GM19240 (cell line): Measurements from ENCODE around the gene P3H1.
"Not testable (repeated sequence)": the region's sequence is repeated elsewhere in the genome, so short reads cannot be mapped to it uniquely, and the experiment has no call there.

Experiments used
- DNase-seq: peaks from one replicate; pipeline ENCODE4 v3.0.0; 2011; ENCODE audit warnings: low spot score; ENCODE audit not compliant: insufficient read length

Gene P3H1, protein sequence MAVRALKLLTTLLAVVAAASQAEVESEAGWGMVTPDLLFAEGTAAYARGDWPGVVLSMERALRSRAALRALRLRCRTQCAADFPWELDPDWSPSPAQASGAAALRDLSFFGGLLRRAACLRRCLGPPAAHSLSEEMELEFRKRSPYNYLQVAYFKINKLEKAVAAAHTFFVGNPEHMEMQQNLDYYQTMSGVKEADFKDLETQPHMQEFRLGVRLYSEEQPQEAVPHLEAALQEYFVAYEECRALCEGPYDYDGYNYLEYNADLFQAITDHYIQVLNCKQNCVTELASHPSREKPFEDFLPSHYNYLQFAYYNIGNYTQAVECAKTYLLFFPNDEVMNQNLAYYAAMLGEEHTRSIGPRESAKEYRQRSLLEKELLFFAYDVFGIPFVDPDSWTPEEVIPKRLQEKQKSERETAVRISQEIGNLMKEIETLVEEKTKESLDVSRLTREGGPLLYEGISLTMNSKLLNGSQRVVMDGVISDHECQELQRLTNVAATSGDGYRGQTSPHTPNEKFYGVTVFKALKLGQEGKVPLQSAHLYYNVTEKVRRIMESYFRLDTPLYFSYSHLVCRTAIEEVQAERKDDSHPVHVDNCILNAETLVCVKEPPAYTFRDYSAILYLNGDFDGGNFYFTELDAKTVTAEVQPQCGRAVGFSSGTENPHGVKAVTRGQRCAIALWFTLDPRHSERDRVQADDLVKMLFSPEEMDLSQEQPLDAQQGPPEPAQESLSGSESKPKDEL

DNA sequence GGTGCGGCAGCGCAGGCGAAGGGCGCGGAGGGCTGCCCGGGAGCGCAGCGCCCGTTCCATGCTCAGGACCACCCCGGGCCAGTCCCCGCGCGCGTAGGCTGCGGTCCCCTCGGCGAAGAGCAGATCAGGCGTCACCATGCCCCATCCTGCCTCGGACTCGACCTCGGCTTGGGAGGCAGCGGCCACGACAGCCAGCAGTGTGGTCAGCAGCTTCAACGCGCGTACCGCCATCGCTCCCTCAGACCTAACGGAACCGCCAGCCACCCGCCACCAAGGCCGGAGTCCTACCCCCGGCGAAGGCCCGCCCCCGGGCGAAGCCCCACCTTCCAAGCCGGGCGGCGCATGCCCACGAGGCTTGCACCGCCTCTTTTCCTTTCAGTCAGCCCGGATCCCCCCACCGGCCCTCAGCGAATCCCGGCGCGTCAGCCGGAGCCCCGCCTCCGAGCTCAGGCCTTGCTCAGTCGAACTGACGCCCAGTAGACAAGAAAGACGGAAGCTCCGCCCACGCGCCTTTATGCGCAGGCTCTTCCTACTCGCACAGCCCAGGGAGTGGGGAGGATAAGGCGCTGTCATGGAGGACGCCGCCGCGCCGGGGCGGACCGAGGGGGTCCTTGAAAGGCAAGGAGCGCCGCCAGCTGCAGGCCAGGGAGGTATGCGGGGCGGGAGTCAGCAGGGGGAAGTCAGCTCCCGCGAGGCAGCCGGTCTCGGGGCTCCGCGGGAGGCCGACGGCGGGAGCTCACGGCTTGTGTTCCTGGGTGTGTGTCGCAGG lies at the start of gene P3H1, which contains the start of gene C1orf50:
P3H1 (minus strand) TSS at position 288 of the 769 bp plus-strand sequence; CDS start at position 231, 57 bp downstream.
C1orf50 (plus strand) TSS at position 509 of the 769 bp plus-strand sequence; CDS start at position 572, 63 bp downstream.
- DNase-seq: peak; percentile 83

DNA sequence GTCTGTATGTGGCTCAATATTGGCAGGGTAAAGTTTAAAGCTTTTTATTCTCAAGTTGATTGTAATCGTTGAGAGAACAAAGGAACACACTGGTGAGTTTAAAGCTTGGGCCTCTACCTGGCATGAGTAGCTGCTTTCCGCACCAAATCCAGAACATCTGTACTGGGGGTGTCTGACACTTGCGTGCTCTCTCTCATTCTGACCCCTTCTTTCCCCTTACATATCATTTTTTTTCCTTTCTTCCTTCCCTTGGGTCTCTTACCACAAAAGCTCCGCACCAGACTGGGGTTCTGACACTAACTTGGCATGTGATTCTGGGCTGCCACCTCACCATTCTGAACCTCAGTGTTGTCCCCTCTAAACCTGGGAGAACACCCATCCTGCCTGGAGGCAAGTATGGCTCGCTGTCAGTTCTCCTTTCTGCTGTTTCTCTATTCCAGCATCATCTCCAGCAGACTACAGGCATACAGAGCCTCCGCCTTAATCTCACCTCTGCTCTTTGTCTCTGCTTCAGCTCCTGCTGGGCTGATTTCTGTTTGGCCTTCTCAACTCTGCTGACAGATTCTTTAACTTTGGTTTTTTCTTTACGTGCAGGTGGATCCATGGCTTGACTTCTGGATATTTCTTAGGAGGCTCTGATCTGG lies 49.2 kb upstream of the P3H1 start:
- DNase-seq: no peak

DNA sequence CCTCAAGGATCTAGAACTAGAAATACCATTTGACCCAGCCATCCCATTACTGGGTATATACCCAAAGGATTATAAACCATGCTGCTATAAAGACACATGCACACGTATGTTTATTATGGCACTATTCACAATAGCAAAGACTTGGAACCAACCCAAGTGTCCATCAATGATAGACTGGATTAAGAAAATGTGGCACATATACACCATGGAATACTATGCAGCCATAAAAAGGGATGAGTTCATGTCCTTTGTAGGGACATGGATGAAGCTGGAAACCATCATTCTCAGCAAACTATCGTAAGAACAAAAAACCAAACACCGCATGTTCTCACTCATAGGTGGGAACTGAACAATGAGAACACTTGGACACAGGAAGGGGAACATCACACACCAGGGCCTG lies 48.0 kb upstream of the P3H1 start:
- DNase-seq: not testable (repeated sequence)

DNA sequence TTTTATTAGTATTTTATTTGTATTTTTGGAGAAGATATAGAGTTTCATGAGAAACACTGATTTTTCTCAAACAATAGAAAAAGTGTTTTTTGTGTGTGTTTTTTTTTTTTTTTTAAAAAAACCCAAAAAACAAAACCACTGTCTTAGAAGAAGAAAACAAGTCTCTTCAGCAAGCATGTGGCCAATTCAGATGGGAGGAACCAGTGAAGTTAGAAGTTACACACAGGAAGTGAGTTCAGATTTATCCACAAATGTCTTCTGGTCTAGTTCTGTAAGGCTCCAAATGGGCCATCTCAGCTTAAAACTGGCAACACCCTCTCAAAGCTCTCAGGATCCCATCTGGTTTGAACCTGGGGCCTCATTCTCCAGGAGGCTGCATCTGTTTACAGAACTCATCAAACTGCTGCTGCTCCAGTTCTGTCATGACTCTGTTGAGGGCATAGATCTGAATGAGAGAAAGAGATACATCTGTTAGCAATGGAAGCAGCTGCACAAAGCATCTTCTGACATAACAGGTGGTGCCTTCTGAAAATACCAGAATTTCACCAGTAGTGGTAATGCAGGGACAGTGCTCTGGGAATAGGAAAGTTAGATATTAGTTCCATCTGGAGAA lies 40.3 kb upstream of the P3H1 start:
- no peak for DNase-seq

DNA sequence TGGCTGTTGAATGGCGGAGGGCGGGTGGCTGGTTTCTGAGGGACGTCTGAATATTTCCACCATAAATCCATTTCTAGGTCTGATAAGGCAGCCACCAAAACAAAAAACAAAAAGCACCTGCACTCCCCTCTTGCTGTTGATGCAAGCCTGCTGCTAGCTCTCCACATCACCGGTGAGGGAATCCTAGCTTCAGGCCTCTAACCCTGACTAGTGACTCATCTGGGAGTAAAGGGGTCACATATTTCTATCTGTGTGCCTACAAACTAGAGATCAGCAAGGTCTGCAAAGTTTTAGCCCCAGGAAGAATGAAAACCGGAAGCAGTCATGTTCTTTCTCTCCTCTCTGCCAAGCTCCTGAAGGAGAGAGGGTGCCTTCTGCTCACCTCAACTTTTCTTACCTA lies 39.8 kb upstream of the P3H1 start:
- DNase-seq: no peak

DNA sequence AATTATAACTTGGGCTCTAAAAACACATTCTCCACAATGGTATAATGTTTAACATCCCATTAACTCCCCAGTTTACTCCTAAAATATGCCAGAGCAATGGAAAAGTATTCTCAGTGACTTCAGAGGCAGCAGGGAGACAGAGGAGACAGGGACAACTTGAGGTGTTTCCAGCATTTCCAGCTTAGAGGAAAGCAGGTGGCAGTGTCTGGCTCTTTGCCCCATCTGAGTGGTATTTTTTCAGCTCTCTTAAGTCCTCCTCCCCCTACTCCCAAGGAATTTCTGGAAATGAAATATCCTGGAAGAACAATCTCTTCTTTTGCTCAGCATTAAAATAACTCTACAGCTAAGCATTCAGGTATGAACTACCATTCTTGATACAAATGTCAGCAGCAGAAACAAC lies 39.3 kb upstream of the P3H1 start:
- no peak for DNase-seq

DNA sequence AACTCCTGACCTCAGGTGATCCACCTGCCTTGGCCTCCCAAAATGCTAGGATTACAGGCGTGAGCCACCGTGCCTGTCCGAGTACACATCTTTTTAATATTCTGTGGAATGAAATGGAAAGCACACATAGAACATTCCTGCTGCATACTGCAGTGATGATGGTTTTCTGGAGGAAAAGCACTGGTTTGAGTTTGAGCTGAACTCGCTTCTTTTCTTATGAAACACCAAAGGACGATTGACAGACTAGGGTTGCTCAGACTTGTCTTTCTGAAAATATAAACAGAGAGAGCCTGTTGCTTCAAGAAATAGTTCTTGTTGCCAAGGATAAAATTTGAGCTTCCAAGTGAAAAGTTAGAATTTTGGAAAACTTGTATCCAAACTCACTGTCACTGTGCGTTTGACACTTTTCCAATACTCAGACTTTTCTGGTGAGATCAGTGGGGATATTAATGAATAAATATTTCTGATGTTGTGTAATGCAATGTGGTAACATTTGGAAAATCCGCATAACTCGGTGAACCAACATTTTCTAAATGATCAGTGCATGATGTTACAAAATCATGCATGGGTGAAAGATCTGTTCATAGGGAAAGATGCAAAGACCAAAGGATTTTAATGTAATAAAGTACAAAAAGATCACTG lies 35.1 kb upstream of the P3H1 start:
- no peak for DNase-seq

DNA sequence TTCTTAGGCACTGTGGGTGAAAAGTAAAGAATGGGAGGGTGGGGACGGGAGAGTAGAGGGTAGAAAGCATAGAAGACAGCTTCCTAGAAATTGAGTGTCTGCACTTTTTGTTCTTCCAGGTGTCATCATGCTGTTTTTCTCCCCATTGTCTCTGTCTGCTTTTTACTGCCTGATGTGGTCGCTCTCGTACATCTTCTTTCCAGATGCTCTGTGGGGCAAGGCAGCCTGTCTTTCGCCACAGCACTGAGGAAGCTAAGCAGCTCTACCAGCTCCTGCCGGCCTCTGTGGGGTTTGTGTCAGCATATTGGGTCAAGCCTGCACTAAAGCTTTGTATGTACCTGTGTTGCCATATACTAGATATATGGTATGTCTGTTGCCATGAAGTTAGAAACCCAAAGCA lies 31.2 kb upstream of the P3H1 start:
- DNase-seq: no peak

DNA sequence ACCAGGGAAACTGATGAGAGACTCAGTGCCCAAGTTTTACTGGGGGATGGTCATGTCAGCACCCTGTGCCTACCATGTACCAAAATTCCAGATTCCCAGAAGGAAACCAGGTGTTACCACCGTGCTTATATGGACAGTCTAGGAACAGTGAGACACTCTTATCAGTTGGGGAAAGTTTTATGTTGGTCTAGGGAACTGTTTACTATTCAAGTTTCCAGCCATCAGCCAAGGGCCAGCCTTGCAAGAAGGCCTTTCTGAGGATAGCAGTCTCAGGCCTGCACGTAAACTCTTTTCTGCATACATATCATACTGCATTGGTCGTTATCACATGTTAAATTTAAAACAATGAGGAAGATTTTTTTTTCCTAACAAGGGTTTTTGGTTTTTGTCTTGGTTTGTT lies 30.6 kb upstream of the P3H1 start:
- no peak for DNase-seq

DNA sequence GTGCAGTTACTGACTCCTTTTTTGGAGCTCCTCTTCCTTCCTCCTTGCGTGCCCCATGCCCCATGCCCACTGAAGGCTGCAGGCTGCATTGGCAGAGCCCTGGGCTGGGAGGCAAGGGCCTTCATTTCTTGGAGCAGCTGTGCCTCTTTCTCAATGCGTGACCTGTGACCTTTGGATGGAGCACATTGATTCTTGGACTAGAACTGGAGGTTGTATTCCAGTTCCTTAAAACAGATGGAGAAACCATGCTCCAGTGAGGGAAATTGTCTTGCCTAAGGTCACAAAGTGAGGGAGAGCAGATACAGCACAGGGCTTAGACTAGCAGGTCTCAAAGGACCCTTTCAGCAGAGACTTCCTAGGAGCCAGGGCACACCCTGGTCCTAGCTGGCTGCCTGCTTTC lies 27.0 kb upstream of the P3H1 start:
- DNase-seq: no peak

DNA sequence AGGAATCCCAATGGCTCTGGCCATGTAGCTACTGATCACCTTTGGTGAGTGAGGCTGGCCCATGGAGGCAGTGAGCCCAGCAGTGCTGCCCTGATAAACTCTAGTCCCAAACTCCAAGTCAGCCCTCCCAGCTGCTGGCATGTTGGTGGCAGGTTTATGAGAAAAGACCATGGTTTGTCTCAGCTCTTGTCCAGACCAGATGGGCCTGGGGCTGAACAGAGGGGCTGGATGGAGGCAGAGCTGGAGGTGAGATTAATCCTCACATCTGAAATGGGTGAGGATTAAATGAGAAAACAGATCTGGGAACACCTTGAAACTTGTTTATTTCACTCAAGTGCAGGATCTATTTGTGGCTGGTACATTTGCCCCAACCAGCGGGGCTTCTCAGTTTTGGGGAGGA lies 21.2 kb upstream of the P3H1 start:
- DNase-seq: no peak

DNA sequence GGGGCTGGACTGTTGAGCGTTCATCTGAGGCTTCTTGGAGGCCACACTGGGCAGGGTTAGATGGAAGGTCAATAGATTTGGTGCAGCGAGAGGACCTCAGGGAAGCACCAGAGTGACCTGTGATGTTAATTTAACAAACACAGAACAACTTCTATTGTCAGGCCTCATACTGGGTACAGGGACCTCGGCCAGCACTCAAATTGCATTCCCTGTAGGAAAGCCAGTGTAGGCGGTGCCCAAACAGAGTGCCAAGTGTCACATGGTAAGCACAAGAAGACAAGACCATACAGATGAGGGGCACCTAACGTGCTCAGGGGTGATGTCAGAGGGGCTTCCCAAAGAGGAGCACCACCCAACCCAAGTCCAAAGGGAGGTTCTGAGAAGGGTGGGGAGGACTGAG lies 19.3 kb upstream of the P3H1 start:
- DNase-seq: no peak

DNA sequence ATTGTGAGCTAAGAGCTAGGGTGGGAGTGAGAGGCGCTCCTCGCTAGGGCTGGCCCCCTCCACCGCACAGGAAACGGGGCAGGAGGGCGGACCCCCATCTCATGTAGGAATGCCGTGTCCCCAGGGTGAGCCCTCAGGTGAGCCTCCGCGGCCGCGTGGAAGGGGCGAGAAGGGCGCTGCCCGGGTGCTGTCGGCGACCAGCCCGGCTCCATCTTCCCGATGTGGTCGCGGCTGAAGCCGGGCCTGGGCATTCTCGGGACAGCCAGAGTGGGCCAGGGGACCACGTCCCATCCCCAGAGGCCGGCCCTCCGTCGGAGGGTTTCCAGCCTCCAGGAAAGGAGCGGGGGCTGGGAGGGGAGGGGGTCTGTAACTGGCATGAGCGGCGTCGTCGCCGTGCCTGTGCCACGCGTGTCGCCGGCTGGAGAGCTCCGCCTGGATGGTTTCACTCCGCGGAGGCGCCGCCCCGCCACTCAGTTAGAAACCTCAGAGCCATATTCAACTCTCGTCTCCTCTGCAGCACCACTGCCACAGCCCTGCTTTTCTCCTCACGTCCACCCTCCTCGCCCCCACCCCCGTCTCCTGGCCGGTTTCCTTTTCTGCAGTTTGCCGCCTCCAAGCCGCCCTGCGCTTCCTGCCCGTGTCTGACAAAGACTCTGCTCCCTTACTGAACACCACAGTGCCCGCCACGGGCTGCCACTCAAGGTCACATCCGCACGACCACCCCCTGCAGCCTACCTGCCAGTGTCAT lies 18.3 kb upstream of the P3H1 start, which contains the start of gene TMEM269:
TMEM269 (plus strand) TSS at position 46 of the 748 bp plus-strand sequence. CDS start 4,903 bp downstream, outside the sequence.
- no peak for DNase-seq

DNA sequence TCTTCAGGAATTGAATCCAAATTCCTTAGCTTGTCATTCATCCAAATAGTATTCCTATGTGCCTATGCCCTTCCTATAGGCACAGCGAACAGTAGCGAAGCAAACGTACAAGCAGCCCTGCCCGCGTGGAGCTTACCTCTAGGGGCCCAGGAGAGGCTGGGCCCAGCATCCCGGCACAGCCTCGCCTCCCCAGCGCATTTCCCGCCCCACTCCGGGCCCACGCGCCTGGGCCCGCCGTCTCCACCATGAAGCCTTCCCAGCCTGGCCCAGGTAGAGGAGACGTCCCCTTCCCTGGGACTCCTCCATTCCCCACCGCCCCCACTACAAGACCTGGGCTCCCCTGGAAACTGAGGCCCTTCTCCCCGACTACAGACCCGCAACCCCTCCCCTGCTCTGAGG lies 17.7 kb upstream of the P3H1 start:
- no peak for DNase-seq

DNA sequence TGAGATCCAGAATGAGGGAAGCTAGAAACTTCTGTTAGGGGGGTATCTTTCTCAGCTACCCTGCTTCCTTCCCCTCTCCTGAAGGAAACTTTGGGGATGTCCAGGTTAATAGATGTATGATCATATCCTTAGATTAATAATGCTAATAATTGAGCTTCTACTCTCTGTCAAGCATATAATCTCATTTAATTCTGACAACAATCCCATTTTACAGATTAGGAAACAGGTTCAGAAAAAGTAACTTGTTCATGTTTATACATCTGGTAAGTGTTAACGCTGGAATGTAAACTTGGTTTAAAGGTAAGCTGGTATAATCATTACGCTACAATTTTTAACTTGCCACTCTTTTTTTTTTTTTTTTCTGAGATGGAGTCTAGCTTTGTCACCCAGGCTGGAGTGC lies 16.3 kb upstream of the P3H1 start:
- no peak for DNase-seq

DNA sequence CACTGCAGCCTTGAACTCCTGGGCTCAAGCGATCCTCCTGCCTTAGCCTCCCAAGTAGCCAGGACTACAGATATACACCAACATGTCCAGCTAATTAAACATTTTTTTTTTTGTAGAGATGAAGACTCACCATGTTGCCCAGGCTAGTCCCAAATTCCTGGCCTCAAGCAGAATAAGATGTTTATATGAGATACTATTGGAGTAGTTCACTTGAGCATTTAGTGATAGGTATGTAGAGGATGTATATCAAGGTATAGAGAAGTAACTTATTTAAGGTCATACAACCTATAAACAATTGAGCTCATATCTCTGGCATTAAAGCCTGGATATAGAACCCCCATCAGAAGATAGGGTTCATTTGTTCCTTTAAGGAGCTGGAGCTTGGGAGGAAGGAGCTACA lies 13.3 kb upstream of the P3H1 start:
- no peak for DNase-seq

DNA sequence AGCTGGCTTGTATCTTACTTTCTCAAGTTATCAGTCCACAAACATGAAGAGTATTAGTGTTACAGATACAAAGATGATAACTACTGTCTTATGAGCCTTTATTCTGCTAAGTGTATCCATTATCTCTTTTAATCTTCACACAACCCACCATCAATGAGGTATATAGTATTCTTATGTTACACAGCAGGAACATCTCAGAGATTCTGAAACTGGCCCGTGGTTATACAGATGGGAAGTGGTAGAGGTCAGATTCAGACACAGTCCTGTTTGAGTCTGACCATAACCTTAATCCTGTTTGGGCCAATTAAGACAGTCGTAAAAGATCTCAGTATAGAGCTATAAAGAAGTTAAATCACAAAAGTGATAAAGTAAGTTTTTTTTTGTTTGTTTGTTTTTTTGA lies 12.9 kb upstream of the P3H1 start:
- no peak for DNase-seq

DNA sequence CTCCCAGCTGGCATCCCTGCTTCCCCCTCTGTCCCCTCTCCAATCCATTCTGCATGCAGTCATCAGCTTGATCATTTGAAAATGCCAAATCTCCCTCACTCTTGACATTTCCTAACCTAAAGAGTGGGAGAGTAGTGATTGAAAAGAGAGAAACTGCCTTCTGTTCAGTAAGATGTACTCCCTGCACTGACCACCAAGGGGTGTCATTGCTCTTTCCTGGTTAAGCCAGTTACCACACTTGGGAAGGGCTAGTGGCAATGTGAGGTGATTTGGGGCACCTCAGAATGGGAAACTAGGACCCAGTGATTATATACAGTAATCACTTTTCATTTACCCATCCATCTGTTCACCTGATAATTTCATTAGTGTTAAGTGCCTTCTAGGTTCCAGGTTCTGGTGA lies 11.0 kb upstream of the P3H1 start:
- DNase-seq: no peak

DNA sequence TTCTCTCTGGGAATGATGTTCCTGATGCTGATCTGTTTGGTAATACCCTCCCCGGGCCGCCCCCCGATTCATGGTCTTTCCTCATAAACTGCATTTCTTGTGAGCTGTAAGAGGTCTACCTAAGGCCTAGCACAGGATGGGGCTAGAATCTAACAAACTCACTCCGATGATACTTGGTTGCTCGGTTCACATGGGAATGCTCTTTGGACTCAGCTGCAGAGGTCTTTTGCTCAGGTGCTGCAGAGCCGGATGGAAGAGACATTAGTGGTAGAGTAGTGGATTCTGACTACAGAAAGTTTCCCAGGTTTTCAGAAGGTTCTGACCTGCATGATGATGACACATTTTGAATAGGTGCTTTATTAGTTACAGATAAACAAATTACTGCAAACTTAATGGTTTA lies 9.7 kb upstream of the P3H1 start:
- DNase-seq: no peak
